Duodenal mucosa (tissue), 2 donors: ENCODE measurements around the gene MTUS2.

ENCODE experiments used
- H3K27ac ChIP-seq: one replicate; pipeline ENCODE4 v1.7.0; 2013; ENCODE audit warnings: low read depth, low read length
- H3K27me3 ChIP-seq, 2 donors: one replicate each; pipeline ENCODE4 v1.7.0; 2013; ENCODE audit warnings: low read length in 2 of 2, control low read depth in 1 of 2; ENCODE audit not compliant: insufficient read depth in 2 of 2, control insufficient read depth in 1 of 2
- H3K36me3 ChIP-seq, 2 donors: one replicate each; pipeline ENCODE4 v1.7.0; 2013; ENCODE audit warnings: low read length in 2 of 2, control low read depth in 1 of 2; ENCODE audit not compliant: insufficient read depth in 2 of 2, control insufficient read depth in 1 of 2
- H3K4me1 ChIP-seq, 2 donors: one replicate each; pipeline ENCODE4 v1.7.0; 2013; ENCODE audit warnings: low read length in 2 of 2, control low read depth in 1 of 2; ENCODE audit not compliant: insufficient read depth in 2 of 2, control insufficient read depth in 1 of 2
- H3K4me3 ChIP-seq, 2 donors: one replicate each; pipeline ENCODE4 v1.7.0; 2013; ENCODE audit warnings: low read length in 2 of 2, low read depth in 1 of 2
- H3K9ac ChIP-seq, 2 donors: one replicate each; pipeline ENCODE4 v1.7.0; 2013; ENCODE audit warnings: low read length in 2 of 2, low read depth in 1 of 2
- H3K9me3 ChIP-seq, 2 donors: one replicate each; pipeline ENCODE4 v1.7.0; 2013; ENCODE audit warnings: low read length in 2 of 2, control low read depth in 1 of 2; ENCODE audit not compliant: control insufficient read depth in 1 of 2

The MTUS2 gene

DNA sequence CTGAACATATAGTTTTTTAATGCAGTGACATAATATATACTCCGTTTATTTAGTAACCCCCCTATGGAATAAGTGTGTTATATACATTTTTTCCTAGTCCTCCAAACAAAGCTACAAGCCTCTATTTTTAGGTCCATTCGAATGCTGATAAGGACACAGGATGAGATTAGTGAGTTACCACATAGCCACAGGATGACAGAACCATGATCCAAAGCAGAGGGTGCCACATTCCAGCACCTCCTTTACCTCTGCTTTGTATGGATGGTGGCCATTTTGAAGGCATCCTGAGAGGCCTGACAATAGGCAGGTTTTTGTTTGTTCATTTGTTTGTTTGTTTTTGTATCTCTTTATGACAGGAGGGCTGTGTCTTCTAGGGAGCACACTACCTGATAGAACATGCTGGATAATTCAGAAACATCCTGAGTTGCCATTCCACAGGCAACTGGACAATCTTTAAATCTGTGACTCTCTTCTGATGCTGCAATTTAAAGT lies 186.3 kb downstream of the MTUS2 start:
- Histone ChIP-seq H3K9me3 (no peaks in the 10 kb centered on the region), H3K36me3 (no peaks in the 10 kb centered on the region), H3K4me3 (no peak overlapping the region), H3K9ac (no peak overlapping the region), H3K27ac (no peak overlapping the region), H3K27me3 (no peaks in the 10 kb centered on the region), H3K4me1 (no peaks in the 10 kb centered on the region)

DNA sequence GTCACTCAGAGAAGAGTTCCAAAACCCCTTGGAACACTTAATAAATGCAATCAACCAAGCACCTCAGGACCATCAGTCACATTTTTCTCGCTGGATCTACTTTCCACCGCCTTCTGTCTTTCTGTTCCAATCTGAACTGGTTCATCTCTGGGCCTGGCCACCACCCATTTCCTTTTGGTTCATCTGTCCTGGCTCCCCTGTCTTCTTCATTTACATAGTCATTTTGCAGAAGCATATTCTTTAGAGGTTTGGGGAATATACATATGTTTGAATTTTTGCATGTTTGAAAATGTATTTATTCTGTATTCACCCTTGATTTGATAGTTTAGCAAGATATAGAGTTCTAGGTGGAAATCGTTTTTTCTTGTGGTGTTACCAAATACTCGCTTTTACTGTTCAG lies 188.2 kb downstream of the MTUS2 start:
- H3K27ac ChIP-seq, result no peak overlapping the region
- H3K9me3 ChIP-seq, result no peaks in the 10 kb centered on the region
- no peaks in the 10 kb centered on the region for H3K27me3 ChIP-seq
- H3K9ac ChIP-seq, result no peak overlapping the region
- H3K4me3 ChIP-seq, result no peak overlapping the region
- H3K36me3 ChIP-seq, result no peaks in the 10 kb centered on the region
- H3K4me1 ChIP-seq, result no peaks in the 10 kb centered on the region

DNA sequence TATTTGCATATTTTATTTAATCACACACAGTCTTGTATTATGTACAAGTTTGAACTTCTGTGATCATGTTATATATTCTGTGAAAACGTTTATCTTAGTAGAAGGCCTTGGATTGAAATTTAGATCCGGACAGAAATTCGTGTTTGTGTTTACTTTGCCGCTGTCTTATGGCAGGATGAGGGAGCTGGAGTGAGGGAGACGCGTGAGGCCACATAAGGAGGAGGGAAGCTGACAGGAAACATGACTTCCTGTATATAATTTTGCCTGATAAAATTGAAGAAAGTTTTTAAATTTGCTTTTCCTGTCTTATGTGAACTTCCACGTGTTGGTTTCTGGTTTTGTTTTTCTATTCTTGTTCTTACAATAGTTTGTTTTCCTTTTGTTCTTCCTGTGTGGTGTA lies 200.2 kb downstream of the MTUS2 start:
- H3K9me3 ChIP-seq, result no peaks in the 10 kb centered on the region
- no peaks in the 10 kb centered on the region for H3K4me1 ChIP-seq
- no peak overlapping the region for H3K4me3 ChIP-seq
- H3K36me3 ChIP-seq, result no peaks in the 10 kb centered on the region
- H3K27me3 ChIP-seq, result no peaks in the 10 kb centered on the region
- H3K27ac ChIP-seq, result no peak overlapping the region
- no peak overlapping the region for H3K9ac ChIP-seq

GRCh38 chr13:29021311-29021710 lies 201.2 kb downstream of the MTUS2 start:
- H3K4me3 ChIP-seq, result no peak overlapping the region
- H3K27ac ChIP-seq, result no peak overlapping the region
- H3K4me1 ChIP-seq, result no peaks in the 10 kb centered on the region
- no peaks in the 10 kb centered on the region for H3K36me3 ChIP-seq
- H3K9ac ChIP-seq, result no peak overlapping the region
- H3K27me3 ChIP-seq, result no peaks in the 10 kb centered on the region
- H3K9me3 ChIP-seq, result no peaks in the 10 kb centered on the region

GRCh38 chr13:29021717-29022116 lies 201.6 kb downstream of the MTUS2 start:
- Histone ChIP-seq H3K9ac (no peak overlapping the region), H3K36me3 (no peaks in the 10 kb centered on the region), H3K27ac (no peak overlapping the region), H3K4me3 (no peak overlapping the region), H3K27me3 (peaks cover 0 to 3% of the 10 kb centered on the region in 2 donors), H3K9me3 (no peaks in the 10 kb centered on the region), H3K4me1 (no peaks in the 10 kb centered on the region)

- Histone ChIP-seq H3K9me3 (no peaks in the 10 kb centered on the region), H3K9ac (no peak overlapping the region)
Measured at GRCh38 chr13:29022410-29022809, 202.3 kb downstream of the MTUS2 start.

GRCh38 chr13:29022968-29023367 lies 202.8 kb downstream of the MTUS2 start:
- Histone ChIP-seq H3K27me3 (peaks cover 0 to 3% of the 10 kb centered on the region in 2 donors), H3K36me3 (no peaks in the 10 kb centered on the region), H3K9me3 (no peaks in the 10 kb centered on the region), H3K4me3 (no peak overlapping the region), H3K9ac (no peak overlapping the region), H3K4me1 (no peaks in the 10 kb centered on the region), H3K27ac (no peak overlapping the region)

More at GRCh38 chr13:29022410-29022809, 202.3 kb downstream of the MTUS2 start:
- Histone ChIP-seq H3K27ac (no peak overlapping the region), H3K36me3 (no peaks in the 10 kb centered on the region), H3K4me3 (no peak overlapping the region), H3K27me3 (peaks cover 0 to 3% of the 10 kb centered on the region in 2 donors), H3K4me1 (no peaks in the 10 kb centered on the region)

GRCh38 chr13:29024783-29025182 lies 204.6 kb downstream of the MTUS2 start:
- H3K9ac ChIP-seq, result no peak overlapping the region
- no peak overlapping the region for H3K4me3 ChIP-seq
- no peaks in the 10 kb centered on the region for H3K9me3 ChIP-seq
- H3K36me3 ChIP-seq, result no peaks in the 10 kb centered on the region
- no peaks in the 10 kb centered on the region for H3K4me1 ChIP-seq
- no peak overlapping the region for H3K27ac ChIP-seq
- H3K27me3 ChIP-seq, result peaks cover 0 to 3% of the 10 kb centered on the region in 2 donors

- Histone ChIP-seq H3K4me1 (peaks cover 0 to 7% of the 10 kb centered on the region in 2 donors), H3K36me3 (no peaks in the 10 kb centered on the region), H3K27ac (no peak overlapping the region), H3K9me3 (no peaks in the 10 kb centered on the region), H3K9ac (no peak overlapping the region), H3K4me3 (no peak overlapping the region), H3K27me3 (peaks cover 0 to 6% of the 10 kb centered on the region in 2 donors)
Measured at GRCh38 chr13:29028868-29029267, 208.7 kb downstream of the MTUS2 start.

- Histone ChIP-seq H3K9me3 (no peaks in the 10 kb centered on the region), H3K4me1 (no peaks in the 10 kb centered on the region), H3K4me3 (no peak overlapping the region), H3K27me3 (peaks cover 0 to 11% of the 10 kb centered on the region in 2 donors), H3K36me3 (no peaks in the 10 kb centered on the region), H3K27ac (no peak overlapping the region), H3K9ac (no peak overlapping the region)
Measured at GRCh38 chr13:29038700-29039099, 218.6 kb downstream of the MTUS2 start.

DNA sequence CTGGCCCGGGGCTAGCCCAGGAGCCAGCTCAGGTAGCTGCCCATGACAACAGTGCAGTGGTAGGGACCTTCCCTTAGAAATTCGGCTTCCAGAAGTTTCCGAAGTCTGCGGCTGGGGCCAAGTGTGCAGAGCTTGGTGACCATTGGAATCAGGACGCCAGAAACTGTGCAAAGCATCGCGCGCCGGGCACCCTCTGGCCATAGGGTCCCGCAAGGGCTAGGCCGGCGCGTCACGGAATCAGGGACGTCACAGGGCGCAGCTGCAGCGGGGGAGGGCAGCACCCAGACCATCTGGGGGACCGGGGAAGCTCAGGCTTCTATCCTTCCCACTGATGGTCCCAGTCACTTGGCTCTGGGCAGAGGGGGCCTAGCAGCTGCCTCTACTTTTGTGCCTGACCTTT lies 219.1 kb downstream of the MTUS2 start:
- Histone ChIP-seq H3K4me3 (no peak overlapping the region), H3K27me3 (peaks cover 0 to 7% of the 10 kb centered on the region in 2 donors), H3K9ac (no peak overlapping the region), H3K4me1 (no peaks in the 10 kb centered on the region), H3K27ac (no peak overlapping the region), H3K36me3 (no peaks in the 10 kb centered on the region), H3K9me3 (no peaks in the 10 kb centered on the region)
